ENCODE results near the gene MAP2. TPM values are rescaled to one million over a fixed set of nuclear protein-coding genes. Genes with fewer than 3 reads are reported as not detected.

The MAP2 gene
- total RNA-seq, 1 experiment from 2014 or later = 40.2 TPM

- H3K4me1 Mint-ChIP-seq (ENCODE audit: insufficient read depth, unreplicated experiment) = no peaks in the 10 kb centered on the region
- H3K27me3 Mint-ChIP-seq (ENCODE audit: insufficient read depth, unreplicated experiment) = no peaks in the 10 kb centered on the region
These were observed 302.5 kb downstream of the MAP2 start for GRCh38 chr2:209726311-209726710.

GRCh38 chr2:209727077-209727476, 303.2 kb downstream of the MAP2 start:
- CTCF ChIA-PET = interaction anchor here (0.5 to 1.0 kb wide), 2 partner anchors 13 to 224 kb away, joined by 3 to 4 read pairs; no protein-coding TSS in a partner anchor
- Mint-ChIP-seq H3K4me3 (ENCODE audit: unreplicated experiment) (no peak overlapping the region), H3K27me3 (ENCODE audit: insufficient read depth, unreplicated experiment) (no peaks in the 10 kb centered on the region), H3K9me3 (ENCODE audit: unreplicated experiment) (no peaks in the 10 kb centered on the region), H3K4me1 (ENCODE audit: insufficient read depth, unreplicated experiment) (no peaks in the 10 kb centered on the region), H3K27ac (ENCODE audit: low read depth, unreplicated experiment) (no peak overlapping the region), H3K36me3 (ENCODE audit: insufficient read depth, unreplicated experiment) (no peaks in the 10 kb centered on the region)
- no peak for DNase-seq (ENCODE audit: unreplicated experiment)
- no peak for TF ChIP-seq CTCF (IDR thresholded peaks at IDR 0.05; ENCODE audit: unreplicated experiment)
- POLR2A ChIA-PET = interaction anchor here (0.9 to 1.2 kb wide), 2 partner anchors 8 to 9 kb away, joined by 3 to 4 read pairs; no protein-coding TSS in a partner anchor
- intact Hi-C loops (cut with micrococcal nuclease) = no loop called here
- no TSS peak for BruUV-seq (replicated peaks)

More at GRCh38 chr2:209726311-209726710, 302.5 kb downstream of the MAP2 start:
- DNase-seq (ENCODE audit: unreplicated experiment) = peak; percentile 80
- TF ChIP-seq CTCF (IDR thresholded peaks at IDR 0.05; ENCODE audit: unreplicated experiment) = no peak
- no peak overlapping the region for H3K4me3 Mint-ChIP-seq (ENCODE audit: unreplicated experiment)
- CTCF ChIA-PET = interaction anchor here (0.6 to 0.8 kb wide), 2 partner anchors 294 to 1511 kb away, joined by 3 read pairs; no protein-coding TSS in a partner anchor
- H3K9me3 Mint-ChIP-seq (ENCODE audit: unreplicated experiment) = no peaks in the 10 kb centered on the region
- no peaks in the 10 kb centered on the region for H3K36me3 Mint-ChIP-seq (ENCODE audit: insufficient read depth, unreplicated experiment)
- intact Hi-C loops (cut with micrococcal nuclease) = no loop called here
- peak overlapping the region; percentile 35 for H3K27ac Mint-ChIP-seq (ENCODE audit: low read depth, unreplicated experiment)
- POLR2A ChIA-PET = interaction anchor here (0.7 to 1.5 kb wide), 3 partner anchors 9 to 188 kb away, joined by 3 to 4 read pairs (median 4); no protein-coding TSS in a partner anchor
- BruUV-seq (replicated peaks) = no TSS peak

GRCh38 chr2:209734805-209735204, 311.0 kb downstream of the MAP2 start:
- H3K4me3 Mint-ChIP-seq (ENCODE audit: unreplicated experiment) = no peak overlapping the region
- no peaks in the 10 kb centered on the region for H3K36me3 Mint-ChIP-seq (ENCODE audit: insufficient read depth, unreplicated experiment)
- no peak for DNase-seq (ENCODE audit: unreplicated experiment)
- intact Hi-C loops (cut with micrococcal nuclease) = no loop called here
- CTCF ChIA-PET = interaction anchor here (0.5 to 1.2 kb wide), 3 partner anchors 14 to 311 kb away, joined by 4 read pairs; partner anchors contain the start of gene MAP2
- no peaks in the 10 kb centered on the region for H3K4me1 Mint-ChIP-seq (ENCODE audit: insufficient read depth, unreplicated experiment)
- H3K9me3 Mint-ChIP-seq (ENCODE audit: unreplicated experiment) = no peaks in the 10 kb centered on the region
- TF ChIP-seq CTCF (IDR thresholded peaks at IDR 0.05; ENCODE audit: unreplicated experiment) = no peak
- POLR2A ChIA-PET = interaction anchor here (1.3 to 1.5 kb wide), 2 partner anchors 8 to 28 kb away, joined by 3 to 4 read pairs; no protein-coding TSS in a partner anchor
- H3K27me3 Mint-ChIP-seq (ENCODE audit: insufficient read depth, unreplicated experiment) = no peaks in the 10 kb centered on the region
- no peak overlapping the region for H3K27ac Mint-ChIP-seq (ENCODE audit: low read depth, unreplicated experiment)
- no TSS peak for BruUV-seq (replicated peaks)

- Mint-ChIP-seq H3K36me3 (ENCODE audit: insufficient read depth, unreplicated experiment) (no peaks in the 10 kb centered on the region), H3K4me3 (ENCODE audit: unreplicated experiment) (no peak overlapping the region), H3K9me3 (ENCODE audit: unreplicated experiment) (no peaks in the 10 kb centered on the region), H3K27ac (ENCODE audit: low read depth, unreplicated experiment) (no peak overlapping the region), H3K4me1 (ENCODE audit: insufficient read depth, unreplicated experiment) (no peaks in the 10 kb centered on the region), H3K27me3 (ENCODE audit: insufficient read depth, unreplicated experiment) (no peaks in the 10 kb centered on the region)
- no TSS peak for BruUV-seq (replicated peaks)
- no peak for DNase-seq (ENCODE audit: unreplicated experiment)
- intact Hi-C loops (cut with micrococcal nuclease) = no loop called here
- POLR2A ChIA-PET = no interaction called here
- no peak for TF ChIP-seq CTCF (IDR thresholded peaks at IDR 0.05; ENCODE audit: unreplicated experiment)
- CTCF ChIA-PET = no interaction called here
These were observed 318.1 kb downstream of the MAP2 start for GRCh38 chr2:209741953-209742352.
